ENCODE data around the gene SPECC1L.
"Not testable (repeated sequence)": the region's sequence is repeated elsewhere in the genome, so short reads cannot be mapped to it uniquely, and the experiment has no call there.

Gene SPECC1L

DNA sequence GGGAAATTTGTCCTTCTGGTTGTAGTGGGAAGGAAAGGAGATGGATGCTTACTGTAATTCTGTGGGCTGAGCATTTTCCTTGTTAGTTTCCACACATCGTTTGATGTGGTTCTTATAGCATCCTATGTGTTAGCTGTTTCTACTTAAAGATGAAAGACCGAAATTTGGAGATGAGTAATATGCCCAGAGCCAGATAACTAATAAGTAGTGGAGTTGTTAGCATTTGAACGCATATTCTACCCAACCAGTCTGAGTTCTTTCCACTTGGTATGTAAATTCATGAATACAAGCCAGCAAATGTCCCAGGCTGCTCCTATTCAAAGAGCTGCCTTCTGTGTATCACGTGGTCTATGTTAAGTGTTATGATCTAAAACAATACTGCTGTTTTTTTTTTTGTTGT is 14.6 kb downstream of the SPECC1L start:
- in situ Hi-C loops (cut with MboI; ENCODE audit: low sequenced_read_pairs): no loop called here

DNA sequence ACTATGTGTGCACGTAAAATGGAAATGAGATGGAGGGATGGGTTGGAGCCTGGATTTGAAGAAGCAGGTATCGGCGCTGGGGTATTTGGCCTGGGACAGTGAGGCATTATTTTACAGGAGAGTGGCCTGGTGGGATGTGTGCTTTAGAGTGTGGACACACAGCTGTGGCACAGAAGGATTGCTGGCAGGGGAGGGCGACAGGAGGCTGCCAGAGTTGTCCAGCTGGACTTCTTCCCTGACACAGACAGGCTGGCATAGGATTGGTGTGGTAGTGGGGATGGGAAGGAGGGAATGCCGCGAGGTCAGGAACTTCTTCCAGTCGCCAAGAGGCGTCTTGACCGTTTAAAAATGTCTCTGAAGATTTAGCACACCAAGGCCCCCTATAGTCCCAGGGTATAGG is 16.6 kb downstream of the SPECC1L start:
- in situ Hi-C loops (cut with MboI; ENCODE audit: low sequenced_read_pairs): not testable (repeated sequence)

DNA sequence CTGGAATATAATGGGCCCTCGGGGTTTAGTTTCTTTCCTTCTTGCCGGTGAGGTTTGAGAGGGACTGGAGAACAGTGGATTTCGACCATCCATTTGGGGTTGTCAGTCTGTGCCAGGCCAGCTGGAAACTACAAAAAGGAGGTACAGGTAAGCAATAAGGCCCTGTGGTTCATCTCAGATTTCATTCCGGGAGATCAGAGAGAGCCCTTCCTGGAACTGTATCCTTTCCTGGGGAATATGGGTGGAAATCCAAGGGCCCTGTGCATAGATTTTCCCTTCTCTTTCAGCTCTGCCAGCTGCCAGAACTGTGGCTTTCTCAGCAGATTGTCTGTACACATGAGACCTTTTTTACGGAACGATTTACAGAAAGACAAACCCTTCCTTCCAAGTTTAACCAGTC is 17.2 kb downstream of the SPECC1L start:
- in situ Hi-C loops (cut with MboI; ENCODE audit: low sequenced_read_pairs): not testable (repeated sequence)

DNA sequence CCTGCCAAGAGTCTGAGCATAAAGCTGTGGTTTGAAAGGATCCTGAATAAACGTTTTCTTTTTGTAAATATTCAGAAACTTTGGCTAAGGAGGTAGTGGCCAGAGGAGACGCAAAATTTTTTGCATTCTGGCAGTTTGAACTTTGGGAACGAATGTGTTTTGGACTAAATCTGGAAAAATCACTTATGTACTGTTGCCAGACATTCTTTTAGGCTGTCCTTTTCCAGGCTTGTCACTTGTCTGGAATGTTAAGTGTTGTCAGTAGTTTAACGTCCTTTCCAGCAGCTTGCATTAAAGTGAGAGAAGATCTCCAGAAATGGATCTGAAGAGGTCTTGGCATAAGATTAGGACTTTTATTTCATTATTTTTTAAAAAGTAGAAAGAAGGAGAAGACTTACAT is 18.5 kb downstream of the SPECC1L start:
- in situ Hi-C loops (cut with MboI; ENCODE audit: low sequenced_read_pairs): no loop called here

DNA sequence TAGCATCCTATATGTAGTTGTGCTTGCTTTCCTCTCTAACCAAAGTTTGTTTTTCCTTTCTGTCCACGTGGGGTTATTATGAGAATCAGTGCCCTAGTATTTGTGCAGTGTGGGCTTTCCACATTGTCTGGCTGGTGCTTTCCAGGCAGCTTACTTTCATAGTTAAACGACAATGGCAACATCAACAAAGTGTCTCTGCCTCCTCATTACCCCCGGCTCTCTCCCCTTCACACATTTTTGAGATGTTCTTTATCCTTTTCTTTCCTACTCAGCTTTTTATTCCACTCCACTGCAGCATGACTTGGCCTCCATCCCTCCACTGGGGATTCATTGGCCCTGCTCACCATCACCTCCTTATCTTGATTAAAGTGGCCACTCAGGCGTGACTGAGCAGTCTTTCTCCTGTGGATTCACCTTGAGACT is 19.1 kb downstream of the SPECC1L start:
- in situ Hi-C loops (cut with MboI; ENCODE audit: low sequenced_read_pairs): no loop called here

DNA sequence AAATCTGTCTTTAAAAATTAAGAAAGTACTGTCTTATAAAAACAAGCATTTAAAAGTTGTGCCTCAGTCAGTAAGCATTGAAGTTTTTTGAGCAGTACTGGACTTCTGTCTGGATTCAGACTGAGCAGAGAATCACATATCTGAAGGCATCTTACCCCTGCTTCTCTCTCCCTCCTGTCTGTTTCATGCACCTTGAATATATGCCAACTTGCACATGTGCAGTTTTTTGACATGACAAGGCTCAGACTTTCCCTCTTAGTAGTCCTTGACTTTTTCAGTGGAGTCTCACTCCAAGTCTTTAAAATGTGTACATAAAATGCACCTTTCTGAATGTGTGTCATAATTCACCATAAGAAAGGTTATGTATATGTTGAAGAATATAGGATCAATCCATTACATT is 19.8 kb downstream of the SPECC1L start:
- in situ Hi-C loops (cut with MboI; ENCODE audit: low sequenced_read_pairs): no loop called here

DNA sequence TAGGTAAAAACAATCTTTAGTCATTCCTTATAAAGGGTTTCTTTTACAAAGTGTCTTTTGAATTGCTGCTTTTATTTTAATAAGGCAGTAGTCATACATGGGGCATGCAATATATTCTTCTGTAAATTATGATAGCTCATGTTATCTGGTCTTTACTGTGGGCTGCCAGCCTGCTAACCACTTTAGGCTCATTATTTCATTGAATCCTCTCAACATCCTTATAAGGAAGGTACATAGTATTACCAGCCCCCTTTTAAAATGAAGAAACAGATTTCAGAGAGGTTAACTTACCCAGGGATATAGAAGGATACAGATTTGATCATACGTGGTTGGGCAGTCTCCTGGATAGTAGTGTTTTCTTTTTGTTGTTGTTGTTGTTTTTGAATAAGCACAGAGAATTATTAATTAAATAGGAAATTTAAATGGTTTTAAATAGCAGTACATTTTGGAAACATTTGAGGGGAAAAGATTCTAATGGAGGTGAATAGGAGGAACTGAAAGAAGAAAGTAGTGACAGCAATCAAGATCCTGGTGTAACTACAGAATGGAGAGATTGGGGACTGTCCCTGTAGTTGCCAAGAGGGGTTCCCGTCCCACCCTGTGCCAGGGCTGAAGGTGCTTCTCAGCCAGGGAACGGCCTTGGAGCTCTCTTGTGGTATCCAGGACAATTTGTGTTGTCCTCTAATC is 21.0 kb downstream of the SPECC1L start:
- in situ Hi-C loops (cut with MboI; ENCODE audit: low sequenced_read_pairs): no loop called here

DNA sequence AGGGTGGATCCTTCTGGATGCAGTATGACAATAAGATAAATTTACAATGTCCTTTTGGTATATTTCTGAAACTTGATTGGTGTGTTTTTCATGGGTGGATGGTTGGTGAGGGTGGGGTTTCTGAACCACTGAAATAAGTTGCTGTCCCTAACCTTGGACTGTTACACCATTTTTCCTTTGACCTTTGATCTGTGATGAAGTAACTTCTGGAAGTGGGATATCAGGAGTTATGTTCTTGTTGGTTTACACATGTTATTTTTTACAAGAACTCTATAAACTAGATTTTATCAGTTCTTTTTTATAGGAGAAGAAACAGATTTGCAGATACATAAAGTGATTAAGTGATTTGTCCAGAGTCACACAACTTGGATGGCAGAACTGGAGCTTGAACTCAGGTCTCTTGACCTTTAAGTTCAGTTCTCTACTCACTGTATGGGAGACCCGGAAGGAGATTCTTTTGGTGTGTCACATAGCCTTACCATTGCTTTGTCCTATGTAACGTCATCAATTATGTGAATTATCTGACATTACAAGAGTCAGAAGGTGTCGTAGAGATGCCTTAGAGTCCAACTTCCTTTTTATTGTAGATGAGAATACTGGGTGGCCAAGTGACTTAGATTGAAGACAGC is 21.7 kb downstream of the SPECC1L start:
- in situ Hi-C loops (cut with MboI; ENCODE audit: low sequenced_read_pairs): not testable (repeated sequence)

DNA sequence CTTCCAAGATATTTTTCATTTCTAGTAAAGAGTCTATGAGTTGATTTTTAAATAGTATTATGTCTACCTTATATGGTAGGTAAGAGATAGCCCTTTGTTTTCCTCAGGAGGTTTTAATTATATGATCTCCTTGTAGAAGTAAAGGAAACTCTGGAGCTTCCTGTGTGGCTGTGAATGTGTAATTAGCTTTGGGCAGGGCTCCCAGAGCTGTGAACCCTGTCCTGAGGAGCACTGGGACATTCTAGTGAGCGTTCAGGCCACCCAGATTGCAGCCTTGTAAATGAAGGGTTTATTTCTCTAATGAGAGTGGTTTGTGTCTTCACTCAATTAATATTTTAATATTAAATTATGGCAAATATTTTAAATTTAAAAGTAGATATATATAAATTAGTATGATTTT is 24.3 kb downstream of the SPECC1L start:
- in situ Hi-C loops (cut with MboI; ENCODE audit: low sequenced_read_pairs): not testable (repeated sequence)

DNA sequence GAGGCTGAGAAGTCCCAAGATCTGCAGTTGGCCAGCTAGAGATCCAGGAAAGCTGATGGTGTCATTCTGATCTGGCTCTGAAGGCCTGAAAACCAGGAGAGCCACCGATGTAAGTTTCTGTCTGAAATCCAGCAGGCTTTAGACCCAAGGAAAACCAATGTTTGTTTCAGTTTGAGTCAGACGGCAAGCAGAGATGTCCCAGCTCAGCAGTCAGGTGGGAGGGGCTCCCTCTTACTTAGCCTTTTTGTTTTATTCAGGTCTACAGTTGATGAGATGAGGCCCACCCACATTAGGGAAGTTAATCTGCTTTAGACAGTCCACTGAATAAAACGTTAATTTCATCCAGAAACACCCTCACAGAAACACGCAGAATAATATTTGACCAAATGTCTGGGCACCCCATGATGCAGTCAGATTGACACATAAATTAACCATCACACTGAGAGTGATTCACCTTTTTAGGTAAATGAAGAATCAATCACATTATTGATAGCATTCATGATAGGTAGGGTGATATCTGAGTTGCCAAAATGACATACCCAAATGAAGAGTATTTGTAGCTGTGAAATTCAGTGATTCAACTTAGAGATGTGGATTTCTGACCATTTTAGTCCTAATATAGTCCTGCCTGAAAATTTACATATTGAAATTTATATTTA is 28.0 kb downstream of the SPECC1L start:
- in situ Hi-C loops (cut with MboI; ENCODE audit: low sequenced_read_pairs): not testable (repeated sequence)

DNA sequence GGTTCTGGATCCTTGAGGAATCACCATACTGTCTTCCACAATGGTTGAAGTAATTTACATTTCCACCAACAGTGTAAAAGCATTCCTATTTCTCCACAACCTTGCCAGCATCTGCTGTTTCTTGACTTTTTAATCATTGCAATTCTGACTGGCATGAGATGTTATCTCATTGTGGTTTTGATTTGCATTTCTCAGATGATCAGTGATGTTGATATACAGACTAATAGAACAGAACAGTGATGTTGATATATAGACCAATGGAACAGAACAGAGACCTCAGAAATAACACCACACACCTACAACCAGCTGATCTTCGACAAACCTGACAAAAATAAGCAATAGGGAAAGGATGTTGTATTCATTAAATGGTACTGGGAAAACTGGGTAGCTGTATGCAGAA is 29.9 kb downstream of the SPECC1L start:
- in situ Hi-C loops (cut with MboI; ENCODE audit: low sequenced_read_pairs): not testable (repeated sequence)

DNA sequence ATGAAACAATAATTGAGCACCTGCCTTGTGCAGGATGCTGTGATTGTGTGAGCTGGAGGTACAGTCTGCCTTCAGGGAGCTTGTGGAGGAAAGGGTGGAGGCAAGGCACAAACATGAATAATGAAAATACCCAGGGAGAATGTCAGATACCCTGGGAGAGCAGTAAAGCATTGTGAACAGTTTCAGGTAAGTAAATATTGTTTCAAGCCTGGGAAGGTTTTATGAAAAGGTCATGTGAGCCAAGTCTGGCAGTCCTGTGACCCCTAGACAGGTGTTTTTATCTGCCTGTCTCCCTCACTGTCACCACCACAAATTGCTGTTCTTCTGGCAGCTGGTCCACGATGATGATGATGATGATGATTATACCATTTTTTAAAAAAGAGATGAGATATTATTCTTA is 32.0 kb downstream of the SPECC1L start:
- in situ Hi-C loops (cut with MboI; ENCODE audit: low sequenced_read_pairs): no loop called here

DNA sequence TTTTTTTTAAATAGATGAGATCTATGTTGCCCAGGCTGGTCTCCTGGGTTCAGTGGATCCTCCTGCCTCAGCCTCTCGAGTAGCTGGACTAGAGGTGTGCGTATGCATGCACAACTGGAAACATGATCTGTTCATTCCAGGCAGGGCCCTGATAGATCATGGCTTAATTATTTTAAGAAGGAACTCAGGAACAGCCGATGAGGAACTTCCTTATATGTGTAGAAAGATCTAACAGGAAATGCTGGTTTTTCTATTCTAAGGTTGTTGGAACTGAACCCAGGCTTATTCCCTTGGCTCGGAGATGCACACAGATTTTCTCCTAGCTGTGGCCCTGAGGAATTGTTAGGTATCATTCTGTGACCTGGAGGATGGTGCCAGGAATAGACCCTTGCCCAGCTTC is 32.4 kb downstream of the SPECC1L start:
- in situ Hi-C loops (cut with MboI; ENCODE audit: low sequenced_read_pairs): no loop called here

DNA sequence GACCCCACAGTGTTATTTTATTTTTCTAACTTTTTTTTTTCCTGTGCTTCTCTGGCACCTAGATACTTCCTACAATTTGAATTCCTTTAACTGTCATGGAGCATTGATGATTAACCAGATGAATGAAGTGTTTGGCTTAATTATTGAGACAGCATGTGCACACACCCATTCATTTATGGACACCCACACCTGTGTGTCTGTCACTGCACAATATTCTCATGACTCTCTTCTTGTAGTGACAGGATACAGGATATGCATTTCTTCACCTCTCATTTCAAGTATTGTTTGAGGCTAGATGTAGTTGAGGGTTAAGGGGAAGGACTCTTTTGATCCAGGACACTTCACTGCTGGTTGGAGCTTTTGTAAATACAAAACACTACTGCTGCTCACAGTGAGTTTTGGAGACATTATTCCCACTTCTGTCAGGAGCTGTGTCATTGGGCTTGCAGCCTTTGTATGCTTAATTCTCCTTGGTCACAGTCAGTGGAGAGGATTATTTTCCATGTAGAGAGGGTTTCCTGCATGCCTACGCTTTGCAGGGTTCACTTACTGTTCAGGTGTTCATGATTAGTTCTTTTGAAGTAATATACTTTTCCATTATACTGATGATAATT is 33.5 kb downstream of the SPECC1L start:
- in situ Hi-C loops (cut with MboI; ENCODE audit: low sequenced_read_pairs): no loop called here

DNA sequence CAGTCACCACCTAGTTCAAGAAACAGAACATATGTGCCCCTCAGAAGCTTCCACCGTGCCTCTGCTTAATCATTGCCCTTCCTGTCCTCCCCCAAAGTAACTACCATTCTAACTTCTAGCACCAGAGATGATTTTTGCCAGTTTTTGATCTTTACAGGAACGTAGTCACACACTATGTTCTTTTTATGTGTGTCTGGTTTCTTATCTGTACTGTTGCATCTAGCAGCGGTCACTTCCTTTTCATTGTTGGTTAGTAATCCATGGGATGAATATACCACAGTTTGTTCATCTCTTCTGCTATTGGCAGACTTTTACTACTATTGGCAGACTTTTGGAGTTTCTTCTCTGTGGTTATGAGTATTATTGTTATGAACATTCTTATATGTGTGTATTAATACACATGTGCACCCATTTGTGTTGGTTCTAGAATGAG is 34.6 kb downstream of the SPECC1L start:
- in situ Hi-C loops (cut with MboI; ENCODE audit: low sequenced_read_pairs): no loop called here

DNA sequence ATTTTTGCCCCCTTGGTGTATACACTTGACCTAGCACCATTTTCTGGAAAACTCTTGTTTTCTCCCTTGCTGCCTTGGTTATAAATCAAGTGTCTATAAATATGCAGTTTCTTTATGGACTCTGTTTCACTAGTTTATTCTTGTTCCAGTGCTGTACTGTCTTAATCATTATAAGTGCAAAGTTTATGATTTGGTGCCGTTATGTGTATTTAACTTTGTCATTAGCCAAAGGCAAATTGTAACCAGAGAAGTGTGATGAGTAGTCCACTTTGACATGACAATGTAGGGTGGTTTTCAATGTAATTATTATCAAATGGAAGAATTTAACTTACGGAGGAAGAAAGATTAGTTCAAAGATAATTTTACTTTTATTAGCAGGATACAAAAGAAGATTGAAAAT is 40.3 kb downstream of the SPECC1L start:
- in situ Hi-C loops (cut with MboI; ENCODE audit: low sequenced_read_pairs): no loop called here

DNA sequence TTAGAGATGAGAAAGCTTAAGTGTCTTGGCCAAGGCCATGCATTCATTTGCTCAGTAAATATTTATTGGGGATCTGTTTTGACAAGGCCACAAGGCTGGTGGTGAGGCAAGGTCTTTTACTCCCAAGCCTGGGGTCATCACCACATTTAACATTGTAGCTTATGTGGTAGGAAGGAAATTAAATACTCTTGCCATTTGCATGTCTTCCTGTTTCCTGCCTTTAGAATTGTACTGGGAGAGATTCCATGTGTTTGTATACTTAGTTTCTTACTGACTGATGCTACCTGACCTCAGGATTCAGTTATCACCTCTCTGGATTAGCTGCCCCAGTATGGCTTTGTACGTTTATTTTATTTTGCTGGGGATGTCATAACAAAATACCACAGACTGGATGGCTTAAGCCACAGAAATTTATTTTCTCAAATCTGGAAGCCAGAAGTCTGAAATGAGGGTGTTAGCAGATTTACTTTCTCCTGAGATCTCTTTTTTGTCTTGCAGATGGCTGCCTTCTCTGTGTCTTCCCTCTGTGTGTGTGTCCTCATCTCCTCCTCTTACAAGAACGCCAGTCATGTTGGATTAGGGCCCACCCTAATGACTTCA is 44.8 kb downstream of the SPECC1L start:
- in situ Hi-C loops (cut with MboI; ENCODE audit: low sequenced_read_pairs): no loop called here

DNA sequence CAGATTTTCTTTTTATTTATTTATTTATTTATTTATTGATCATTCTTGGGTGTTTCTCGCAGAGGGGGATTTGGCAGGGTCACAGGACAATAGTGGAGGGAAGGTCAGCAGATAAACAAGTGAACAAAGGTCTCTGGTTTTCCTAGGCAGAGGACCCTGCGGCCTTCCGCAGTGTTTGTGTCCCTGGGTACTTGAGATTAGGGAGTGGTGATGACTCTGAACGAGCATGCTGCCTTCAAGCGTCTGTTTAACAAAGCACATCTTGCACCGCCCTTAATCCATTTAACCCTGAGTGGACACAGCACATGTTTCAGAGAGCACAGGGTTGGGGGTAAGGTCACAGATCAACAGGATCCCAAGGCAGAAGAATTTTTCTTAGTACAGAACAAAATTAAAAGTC is 45.6 kb downstream of the SPECC1L start:
- in situ Hi-C loops (cut with MboI; ENCODE audit: low sequenced_read_pairs): not testable (repeated sequence)

DNA sequence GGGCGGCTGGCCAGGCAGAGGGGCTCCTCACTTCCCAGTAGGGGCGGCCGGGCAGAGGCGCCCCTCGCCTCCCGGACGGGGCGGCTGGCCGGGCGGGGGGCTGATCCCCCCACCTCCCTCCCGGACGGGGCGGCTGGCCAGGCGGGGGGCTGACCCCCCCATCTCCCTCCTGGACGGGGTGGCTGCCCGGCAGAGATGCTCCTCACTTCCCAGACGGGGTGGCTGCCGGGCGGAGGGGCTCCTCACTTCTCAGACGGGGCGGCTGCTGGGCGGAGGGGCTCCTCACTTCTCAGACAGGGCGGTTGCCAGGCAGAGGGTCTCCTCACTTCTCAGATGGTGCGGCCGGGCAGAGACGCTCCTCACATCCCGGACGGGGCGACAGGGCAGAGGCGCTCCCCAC is 46.9 kb downstream of the SPECC1L start:
- in situ Hi-C loops (cut with MboI; ENCODE audit: low sequenced_read_pairs): not testable (repeated sequence)

DNA sequence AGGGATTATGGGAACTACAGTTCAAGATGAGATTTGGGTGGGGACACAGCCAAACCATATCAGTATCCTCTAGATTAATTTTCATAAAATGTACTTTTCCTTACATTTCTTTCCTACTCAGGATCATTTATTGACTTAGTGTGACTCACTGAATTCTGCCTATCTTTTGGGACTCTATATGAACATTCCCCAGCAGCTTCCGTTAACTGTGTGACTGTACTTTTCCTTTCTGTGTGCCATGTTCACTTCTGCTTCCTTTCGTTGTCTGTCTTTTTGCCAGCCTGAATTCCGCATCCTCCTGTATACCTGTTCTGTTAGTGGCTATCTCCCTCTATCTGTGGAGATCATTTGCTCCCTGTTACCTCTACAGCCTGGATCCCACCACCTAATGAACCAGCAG is 48.8 kb downstream of the SPECC1L start:
- in situ Hi-C loops (cut with MboI; ENCODE audit: low sequenced_read_pairs): no loop called here

DNA sequence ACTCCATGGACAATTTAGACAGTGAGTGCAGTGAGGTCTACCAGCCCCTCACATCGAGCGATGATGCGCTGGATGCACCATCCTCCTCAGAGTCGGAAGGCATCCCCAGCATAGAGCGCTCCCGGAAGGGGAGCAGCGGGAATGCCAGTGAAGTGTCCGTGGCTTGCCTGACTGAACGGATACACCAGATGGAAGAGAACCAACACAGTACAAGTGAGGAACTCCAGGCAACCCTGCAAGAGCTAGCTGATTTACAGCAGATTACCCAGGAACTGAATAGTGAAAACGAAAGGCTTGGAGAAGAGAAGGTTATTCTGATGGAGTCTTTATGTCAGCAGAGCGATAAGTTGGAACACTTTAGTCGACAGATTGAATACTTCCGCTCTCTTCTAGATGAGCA is 51.4 kb downstream of the SPECC1L start:
- in situ Hi-C loops (cut with MboI; ENCODE audit: low sequenced_read_pairs): no loop called here

Measured in hTERT RPE-1 (cell line).